HepG2 (cell line): ENCODE data around the gene ZC3H14. TPM values are rescaled to one million over a fixed set of nuclear protein-coding genes. Genes with fewer than 3 reads are reported as not detected.
"Not testable (repeated sequence)": the region's sequence is repeated elsewhere in the genome, so short reads cannot be mapped to it uniquely, and the experiment has no call there.

ENCODE experiments used
- ATAC-seq: fragments of 200-7000 bp; cut with Tn5 transposase; 3 replicates; pipeline ENCODE4 v1.9.1; 2020; ENCODE audit warnings: mild to moderate bottlenecking, moderate library complexity
- BruUV-seq: library from RNA; stranded (reverse); fragments of 400-500 nt; replicated peaks from 2 replicates; lab custom pipeline; 2021; lab: Mats Ljungman, UMichigan
- CTCF ChIA-PET: fragments of 300-600 bp; formaldehyde crosslinking; extraction: SDS; loops from one replicate; lab custom pipeline; 2021; ENCODE audit warnings: low total read pairs, inconsistent platforms, low intra/inter-chr PET ratio; lab: Yijun Ruan, JAX
- POLR2A ChIA-PET: fragments of 350-600 bp; sonication (Branson Sonifier 250); formaldehyde crosslinking; loops from one replicate; lab custom pipeline; 2020; ENCODE audit warnings: antibody characterized with exemption, inconsistent platforms; lab: Yijun Ruan, JAX
- DNase-seq: peaks from one replicate; pipeline ENCODE4 v3.0.0-alpha.2; 2015; ENCODE audit warnings: low spot score
- FAIRE-seq: peaks from 3 replicates; lab custom pipeline; 2011; peaks lifted over from hg19 to GRCh38; lab: Jason Lieb, UNC
- H2AFZ ChIP-seq: one replicate; pipeline ENCODE4 v1.6.1; 2011; ENCODE audit warnings: low read length, inconsistent platforms
- H3K27ac ChIP-seq: fragments of 300-600 bp; 3 replicates; pipeline ENCODE4 v1.8.0; 2011; ENCODE audit warnings: mixed run types, mild to moderate bottlenecking, mixed read lengths, low read length, inconsistent platforms; ENCODE audit not compliant: insufficient read depth; ENCODE audit errors: extremely low read length
- H3K27me3 ChIP-seq, 2 experiments: fragments of 200-600 bp in 1 of 2; 2 replicates in 1 of 2; 3 replicates in 1 of 2; pipeline versions ENCODE4 v1.6.0 to v1.8.0; 2011; ENCODE audit warnings: low read length in 2 of 2, mild to moderate bottlenecking in 2 of 2, moderate library complexity in 2 of 2, inconsistent platforms in 1 of 2; ENCODE audit not compliant: insufficient read depth in 2 of 2, control insufficient read depth in 1 of 2
- H3K36me3 ChIP-seq, 2 experiments: fragments of 200-600 bp in 1 of 2; replicated peaks in 1 of 2; 2 replicates in 1 of 2; 3 replicates in 1 of 2; pipeline versions ENCODE4 v1.5.1 to v1.8.0; 2011; ENCODE audit warnings: low read length in 2 of 2, inconsistent platforms in 1 of 2; ENCODE audit not compliant: insufficient read depth in 2 of 2, control insufficient read depth in 1 of 2
- H3K4me1 ChIP-seq: 2 replicates; pipeline ENCODE4 v1.5.1; 2012; ENCODE audit warnings: low read length, inconsistent platforms; ENCODE audit not compliant: insufficient read depth
- H3K4me2 ChIP-seq: 2 replicates; pipeline ENCODE4 v1.6.0; 2011; ENCODE audit warnings: low read depth, low read length, inconsistent platforms
- H3K4me3 ChIP-seq, 3 experiments: fragments of 200-600 bp in 1 of 3; sonication (generic), shearing (Covaris generic) in 1 of 3; replicated peaks in 1 of 3; 2 replicates each; pipeline ENCODE4 v1.5.1; 2011 to 2016; ENCODE audit warnings: low read length in 3 of 3, inconsistent platforms in 2 of 3, low read depth in 2 of 3, mild to moderate bottlenecking in 2 of 3, control low read depth in 1 of 3, mixed read lengths in 1 of 3; ENCODE audit not compliant: insufficient read depth in 1 of 3
- H3K79me2 ChIP-seq: one replicate; pipeline ENCODE4 v1.6.1; 2011; ENCODE audit warnings: low read length, inconsistent platforms; ENCODE audit not compliant: insufficient read depth
- H3K9ac ChIP-seq: 2 replicates; pipeline ENCODE4 v1.6.0; 2011; ENCODE audit warnings: mild to moderate bottlenecking, low read depth, low read length, inconsistent platforms; ENCODE audit not compliant: insufficient read depth
- H3K9me3 ChIP-seq: 2 replicates; pipeline ENCODE4 v1.5.1; 2012; ENCODE audit warnings: mild to moderate bottlenecking, low read length
- H4K20me1 ChIP-seq: 2 replicates; pipeline ENCODE4 v1.6.0; 2011; ENCODE audit warnings: inconsistent platforms, mild to moderate bottlenecking, low read length, moderate library complexity; ENCODE audit not compliant: insufficient read depth
- AKAP8 ChIP-seq: sonication (generic); formaldehyde crosslinking; IDR thresholded peaks from 2 replicates; pipeline ENCODE4 v1.5.1; 2020; ENCODE audit warnings: mild to moderate bottlenecking, missing genetic modification reagents
- GFI1 ChIP-seq: sonication (generic); formaldehyde crosslinking; IDR thresholded peaks from 2 replicates; pipeline ENCODE4 v1.5.0; 2020; ENCODE audit warnings: missing genetic modification reagents, mild to moderate bottlenecking, borderline replicate concordance
- PBX3 ChIP-seq: sonication (generic); formaldehyde crosslinking; IDR thresholded peaks from 2 replicates; pipeline ENCODE4 v1.8.1; 2023; ENCODE audit warnings: missing genetic modification reagents, inconsistent platforms, borderline replicate concordance
- SALL2 ChIP-seq: sonication (generic); formaldehyde crosslinking; IDR thresholded peaks from 2 replicates; pipeline ENCODE4 v1.8.1; 2023; ENCODE audit warnings: mild to moderate bottlenecking, missing genetic modification reagents, inconsistent platforms
- XBP1 ChIP-seq: sonication (generic); formaldehyde crosslinking; IDR thresholded peaks from 2 replicates; pipeline ENCODE4 v1.5.0; 2020; ENCODE audit warnings: missing genetic modification reagents
- ZNF317 ChIP-seq: sonication (generic); formaldehyde crosslinking; IDR thresholded peaks from 2 replicates; pipeline ENCODE4 v1.5.0; 2020; ENCODE audit warnings: mild to moderate bottlenecking, missing genetic modification reagents
- ZNF460 ChIP-seq: sonication (generic); formaldehyde crosslinking; IDR thresholded peaks from 2 replicates; pipeline ENCODE4 v1.5.1; 2020; ENCODE audit warnings: missing genetic modification reagents, mild to moderate bottlenecking, borderline replicate concordance
- ZNF7 ChIP-seq: IDR thresholded peaks from 2 replicates; pipeline ENCODE4 v1.6.1; 2016; ENCODE audit warnings: missing biosample characterization, missing genetic modification reagents
- WGBS: methylation state at CpG from one replicate; pipeline ENCODE4 v1.1.6; 2017; ENCODE audit warnings: low lambda C conversion rate; 5-methylcytosine and 5-hydroxymethylcytosine counted together
- in situ Hi-C: cut with HindIII; loops from 2 replicates; pipeline ENCODE4 v1.10.0; 2017; ENCODE audit warnings: low pct_unique_long_range_greater_than_20kb; ENCODE audit not compliant: extremely low pct_ligation_motif_present
- intact Hi-C: fragments of 100-400 bp; cut with micrococcal nuclease; formaldehyde crosslinking; loops from one replicate; pipeline ENCODE4 v1.10.0; 2022; ENCODE audit not compliant: unreplicated experiment
- polyA plus RNA-seq, 8 experiments: library from polyadenylated mRNA; depleted of rRNA in 3 of 8; stranded (reverse) in 7 of 8; unstranded in 1 of 8; fragments of >200 nt; fragmentation: Illumina TruSeq in 4 of 8; extraction: Trizol in 4 of 8; gene quantifications; 2 replicates each; pipeline versions ENCODE4 v1.2.1 to v1.2.3, GENCODE V29; 2011 to 2016; ENCODE audit warnings: low read depth in 4 of 8, missing spikeins in 1 of 8, mixed read lengths in 1 of 8; ENCODE audit not compliant: insufficient read depth in 1 of 8
- total RNA-seq, 5 experiments: library from RNA; depleted of rRNA; stranded (reverse); fragments of >200 nt; fragmentation: Illumina TruSeq; extraction: Trizol; gene quantifications; 2 replicates each; pipeline ENCODE4 v1.2.3, GENCODE V29; 2016; ENCODE audit warnings: low read depth in 1 of 5

The ZC3H14 gene
- total and polyA plus RNA-seq, 2 of the 13 experiments (the other 11 are each of a cell fraction or from before 2014, with no cell fraction given) = 65.1 to 67.5 TPM

DNA sequence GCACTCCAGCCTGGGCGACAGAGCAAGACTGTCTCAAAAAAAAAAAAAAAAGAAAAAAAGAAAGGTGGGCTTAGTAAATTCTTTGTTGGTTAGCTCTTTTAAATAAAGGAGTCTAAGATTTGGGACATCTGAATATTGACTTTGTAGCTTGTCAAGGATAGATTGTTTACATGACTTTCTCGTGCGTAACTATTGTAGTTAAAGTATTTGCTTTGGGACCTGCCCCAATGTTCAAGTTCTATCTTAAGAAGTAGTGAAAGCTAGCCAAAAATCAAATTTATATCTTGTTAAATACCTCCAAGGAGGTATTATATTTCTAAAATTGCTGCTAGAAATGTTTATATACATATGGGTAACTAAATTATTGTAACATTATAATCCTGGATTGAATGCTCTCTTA is 40.4 kb upstream of the ZC3H14 start:
- ChIA-PET CTCF (no interaction called here), POLR2A (no interaction called here)
- Histone ChIP-seq H3K27ac (no peak overlapping the region), H3K27me3 (no peaks in the 10 kb centered on the region), H2AFZ (no peak overlapping the region), H3K9me3 (no peaks in the 10 kb centered on the region), H3K4me3 (no peak overlapping the region), H3K79me2 (no peaks in the 10 kb centered on the region), H4K20me1 (no peaks in the 10 kb centered on the region), H3K36me3 (no peaks in the 10 kb centered on the region), H3K9ac (no peak overlapping the region), H3K4me1 (no peaks in the 10 kb centered on the region), H3K4me2 (no peak overlapping the region)
- 90% methylated on average over 3 of the region's 3 CpGs for WGBS
- intact Hi-C loops = loop anchor here (5.0 kb wide), 1 partner anchor 40 kb away; the partner anchor contains the start of gene ZC3H14
- no peak for DNase-seq
- in situ Hi-C loops = no loop called here
- no peak for FAIRE-seq
- TF ChIP-seq AKAP8 (CRISPR knock-in tag) (no peak), ZNF7 (no peak), XBP1 (CRISPR knock-in tag) (no peak), PBX3 (CRISPR knock-in tag) (no peak), ZNF460 (CRISPR knock-in tag) (no peak), GFI1 (CRISPR knock-in tag) (no peak), SALL2 (no peak)
- TF ChIP-seq, all 625 proteins: peak for 0
- ATAC-seq = no peak
- BruUV-seq = no TSS peak

DNA sequence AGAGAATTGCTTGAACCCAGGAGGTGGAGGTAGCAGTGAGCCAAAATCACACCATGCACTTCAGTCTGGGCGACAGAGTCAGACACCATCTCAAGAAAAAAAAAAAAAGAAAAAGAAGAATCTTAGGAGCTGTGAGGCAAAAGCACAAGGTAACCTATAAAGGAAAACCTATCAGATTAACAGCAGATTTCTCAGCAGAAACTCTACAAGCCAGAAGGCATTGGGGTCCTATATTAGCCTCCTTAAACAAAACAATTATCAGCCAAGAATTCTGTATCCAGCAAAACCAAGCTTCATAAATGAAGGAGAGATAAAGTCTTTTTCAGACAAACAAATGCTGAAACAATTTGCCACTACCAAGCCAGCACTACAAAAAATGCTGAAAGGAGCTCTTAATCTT is 32.9 kb upstream of the ZC3H14 start:
- TF ChIP-seq ZNF317 = 0 out of 2 replicates have a peak, but pooled peaks have one; percentile 57
- TF ChIP-seq, all 625 proteins: peak for 1; not testable (repeated sequence) for 624
- CTCF ChIA-PET, in situ Hi-C loops, H2AFZ ChIP-seq, H3K4me3 ChIP-seq, H3K27ac ChIP-seq, H3K36me3 ChIP-seq, BruUV-seq, DNase-seq, H3K9ac ChIP-seq, H3K27me3 ChIP-seq, intact Hi-C loops, H3K4me2 ChIP-seq, H3K4me1 ChIP-seq, ATAC-seq, FAIRE-seq, H4K20me1 ChIP-seq, H3K9me3 ChIP-seq, POLR2A ChIA-PET, H3K79me2 ChIP-seq: not testable (repeated sequence)
- WGBS = 91% methylated on average over 1 of the region's 1 CpG
